GF-D8 (cell line): ENCODE measurements around the gene FGF14.

Source experiments
- DNase-seq: peaks from one replicate; lab custom pipeline; 2025; lab: John Stamatoyannopoulos, UW

FGF14 gene

GRCh38 chr13:102367836-102368235 lies 34.0 kb downstream of the FGF14 start:
- no peak for DNase-seq

- DNase-seq = no peak
Observed at GRCh38 chr13:102361113-102361512, 40.7 kb downstream of the FGF14 start.

- DNase-seq = no peak
Observed at GRCh38 chr13:102359264-102359663, 42.6 kb downstream of the FGF14 start.

- DNase-seq = no peak
Observed at GRCh38 chr13:102355251-102355650, 46.6 kb downstream of the FGF14 start.

- no peak for DNase-seq
Observed at GRCh38 chr13:102354011-102354410, 47.8 kb downstream of the FGF14 start.

GRCh38 chr13:102351521-102351920 lies 50.3 kb downstream of the FGF14 start:
- no peak for DNase-seq

GRCh38 chr13:102347490-102347889 lies 54.4 kb downstream of the FGF14 start:
- DNase-seq = no peak

GRCh38 chr13:102346769-102347168 lies 55.1 kb downstream of the FGF14 start:
- DNase-seq = no peak

GRCh38 chr13:102344410-102344809 lies 57.4 kb downstream of the FGF14 start:
- no peak for DNase-seq

- no peak for DNase-seq
Observed at GRCh38 chr13:102333320-102334198, 68.3 kb downstream of the FGF14 start.

- no peak for DNase-seq
Observed at GRCh38 chr13:102328909-102329308, 72.9 kb downstream of the FGF14 start.

GRCh38 chr13:102327119-102327617 lies 74.7 kb downstream of the FGF14 start:
- no peak for DNase-seq

GRCh38 chr13:102326381-102327118 lies 75.3 kb downstream of the FGF14 start:
- DNase-seq = no peak

- DNase-seq = no peak
Observed at GRCh38 chr13:102325321-102325720, 76.5 kb downstream of the FGF14 start.

GRCh38 chr13:102323505-102323904 lies 78.3 kb downstream of the FGF14 start:
- DNase-seq = no peak

GRCh38 chr13:102323012-102323411 lies 78.8 kb downstream of the FGF14 start:
- no peak for DNase-seq

GRCh38 chr13:102322211-102322610 lies 79.6 kb downstream of the FGF14 start:
- no peak for DNase-seq

GRCh38 chr13:102318233-102318632 lies 83.6 kb downstream of the FGF14 start:
- DNase-seq = no peak

- DNase-seq = no peak
Observed at GRCh38 chr13:102317593-102317992, 84.3 kb downstream of the FGF14 start.

- no peak for DNase-seq
Observed at GRCh38 chr13:102316732-102317131, 85.1 kb downstream of the FGF14 start.

GRCh38 chr13:102312841-102313240 lies 89.0 kb downstream of the FGF14 start:
- DNase-seq = no peak

GRCh38 chr13:102311901-102312300 lies 89.9 kb downstream of the FGF14 start:
- DNase-seq = no peak

GRCh38 chr13:102311419-102311796 lies 90.4 kb downstream of the FGF14 start:
- DNase-seq = no peak
